Glutamatergic neuron (in vitro differentiated cells): ENCODE results near the gene SYTL1. TPM values are rescaled to one million over a fixed set of nuclear protein-coding genes. Genes with fewer than 3 reads are reported as not detected.

Experiments
- DNase-seq: peaks from one replicate; pipeline ENCODE4 v3.0.0; 2022
- H3K27ac Mint-ChIP-seq: one replicate; pipeline ENCODE4 v1.8.0; 2020; ENCODE audit warnings: mild to moderate bottlenecking, mixed read lengths, inconsistent platforms; ENCODE audit not compliant: unreplicated experiment
- H3K27me3 Mint-ChIP-seq: one replicate; pipeline ENCODE4 v1.8.0; 2020; ENCODE audit warnings: mild to moderate bottlenecking, moderate library complexity, mixed read lengths, inconsistent platforms; ENCODE audit not compliant: unreplicated experiment
- H3K36me3 Mint-ChIP-seq: one replicate; pipeline ENCODE4 v1.8.0; 2020; ENCODE audit warnings: mild to moderate bottlenecking, mixed read lengths, inconsistent platforms; ENCODE audit not compliant: unreplicated experiment
- H3K4me1 Mint-ChIP-seq: one replicate; pipeline ENCODE4 v1.8.0; 2020; ENCODE audit warnings: mild to moderate bottlenecking, low read depth, mixed read lengths, inconsistent platforms; ENCODE audit not compliant: unreplicated experiment
- H3K4me3 Mint-ChIP-seq: one replicate; pipeline ENCODE4 v1.8.0; 2020; ENCODE audit warnings: mild to moderate bottlenecking, mixed read lengths, inconsistent platforms; ENCODE audit not compliant: unreplicated experiment
- H3K9me3 Mint-ChIP-seq: one replicate; pipeline ENCODE4 v1.8.0; 2020; ENCODE audit warnings: mild to moderate bottlenecking, moderate library complexity, mixed read lengths, inconsistent platforms; ENCODE audit not compliant: unreplicated experiment
- total RNA-seq: library from RNA; stranded (reverse); fragmentation: NEBNext Ultra II Directional; extraction: Animal tissue kit (Norgen Biotek cat#: 25700); gene quantifications from one replicate; pipeline ENCODE4 v1.2.1, GENCODE V29; 2021; ENCODE audit not compliant: unreplicated experiment
- TF ChIP-seq, protein P1 (sequence below): fragments of 200-600 bp; sonication (generic); IDR thresholded peaks from one replicate; pipeline ENCODE4 v1.5.0; 2021; ENCODE audit not compliant: partially characterized antibody, unreplicated experiment

Gene SYTL1
- total RNA-seq, 1 donor from 2014 or later: 3.2 TPM

DNA sequence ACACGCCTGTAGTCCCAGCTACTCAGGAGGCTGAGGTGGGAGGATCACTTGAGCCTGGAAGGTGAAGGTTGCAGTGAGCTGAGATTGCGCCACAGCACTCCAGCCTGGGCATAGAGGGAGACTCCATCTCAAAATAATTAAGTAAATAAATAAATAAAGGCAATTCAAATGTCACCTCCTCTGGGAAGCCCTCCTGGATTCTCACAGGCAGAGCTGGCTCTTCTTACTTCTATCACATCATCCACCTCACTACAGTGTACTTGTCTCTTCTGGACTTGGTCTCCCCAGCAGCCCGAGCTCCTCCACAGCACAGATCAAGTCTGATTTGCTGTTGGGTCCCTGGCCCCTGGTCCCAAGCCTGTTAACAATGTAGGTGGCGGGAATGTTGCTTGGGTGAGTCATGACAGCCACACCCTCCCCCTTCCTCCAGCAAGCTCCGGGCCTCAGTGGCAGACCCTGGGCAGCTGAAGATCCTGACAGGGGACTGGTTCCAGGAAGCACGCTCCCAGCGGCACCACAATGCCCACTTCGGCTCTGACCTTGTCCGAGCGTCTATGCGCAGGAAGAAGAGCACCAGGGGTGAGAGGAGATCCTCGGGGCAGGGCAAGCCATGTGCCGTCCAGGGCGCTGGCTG, 5.3 kb downstream of the SYTL1 start:
- no peak for DNase-seq
- TF ChIP-seq, protein P1, sequence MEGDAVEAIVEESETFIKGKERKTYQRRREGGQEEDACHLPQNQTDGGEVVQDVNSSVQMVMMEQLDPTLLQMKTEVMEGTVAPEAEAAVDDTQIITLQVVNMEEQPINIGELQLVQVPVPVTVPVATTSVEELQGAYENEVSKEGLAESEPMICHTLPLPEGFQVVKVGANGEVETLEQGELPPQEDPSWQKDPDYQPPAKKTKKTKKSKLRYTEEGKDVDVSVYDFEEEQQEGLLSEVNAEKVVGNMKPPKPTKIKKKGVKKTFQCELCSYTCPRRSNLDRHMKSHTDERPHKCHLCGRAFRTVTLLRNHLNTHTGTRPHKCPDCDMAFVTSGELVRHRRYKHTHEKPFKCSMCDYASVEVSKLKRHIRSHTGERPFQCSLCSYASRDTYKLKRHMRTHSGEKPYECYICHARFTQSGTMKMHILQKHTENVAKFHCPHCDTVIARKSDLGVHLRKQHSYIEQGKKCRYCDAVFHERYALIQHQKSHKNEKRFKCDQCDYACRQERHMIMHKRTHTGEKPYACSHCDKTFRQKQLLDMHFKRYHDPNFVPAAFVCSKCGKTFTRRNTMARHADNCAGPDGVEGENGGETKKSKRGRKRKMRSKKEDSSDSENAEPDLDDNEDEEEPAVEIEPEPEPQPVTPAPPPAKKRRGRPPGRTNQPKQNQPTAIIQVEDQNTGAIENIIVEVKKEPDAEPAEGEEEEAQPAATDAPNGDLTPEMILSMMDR: no peak
- Mint-ChIP-seq H3K4me3 (no peak overlapping the region), H3K27ac (no peak overlapping the region), H3K4me1 (peaks cover 7% of the 10 kb centered on the region), H3K9me3 (peaks cover 5% of the 10 kb centered on the region), H3K27me3 (peaks cover 8% of the 10 kb centered on the region), H3K36me3 (no peaks in the 10 kb centered on the region)

DNA sequence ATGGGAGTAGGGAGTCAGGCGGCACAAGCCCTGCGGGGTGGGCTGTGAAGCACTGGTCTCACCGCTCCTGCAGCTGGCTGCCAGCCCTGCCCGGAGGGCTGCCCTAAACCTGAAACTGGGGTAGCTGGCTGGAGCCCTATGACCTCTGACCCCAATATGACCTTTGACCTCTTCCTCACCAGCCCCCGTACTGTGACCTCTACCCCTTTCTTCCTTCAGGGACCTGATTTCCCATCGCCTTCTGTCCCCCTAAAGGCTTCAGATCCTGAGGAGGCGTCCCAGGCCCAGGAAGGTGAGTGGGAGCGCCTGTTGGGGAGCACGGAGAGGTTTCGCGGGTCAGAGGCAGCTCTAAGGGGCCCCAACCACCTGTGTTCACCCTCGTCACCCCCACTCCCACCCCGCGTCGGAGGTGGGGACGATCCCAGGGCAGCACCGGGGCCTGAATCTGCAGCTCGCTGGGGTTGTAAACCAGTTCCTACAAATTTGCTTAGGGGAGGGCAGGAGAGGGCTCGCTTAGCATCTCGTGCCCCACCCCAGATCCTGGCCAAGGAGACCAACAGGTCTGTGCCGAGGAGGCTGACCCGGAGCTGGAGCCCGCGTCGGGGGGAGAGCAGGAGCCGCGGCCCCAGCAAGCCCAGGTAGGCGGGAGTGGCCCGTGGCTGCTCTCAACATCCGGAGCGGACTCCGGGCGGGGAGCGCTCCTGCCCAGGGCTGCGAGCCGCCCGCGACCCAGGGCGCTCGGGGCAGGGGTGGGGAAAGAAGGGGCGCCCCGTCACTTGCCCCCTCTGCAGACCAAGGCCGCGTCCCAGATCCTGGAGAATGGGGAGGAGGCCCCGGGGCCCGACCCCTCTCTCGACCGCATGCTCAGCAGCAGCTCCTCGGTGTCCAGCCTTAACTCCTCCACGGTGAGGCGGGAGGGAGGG, 7.3 kb downstream of the SYTL1 start:
- no peaks in the 10 kb centered on the region for H3K9me3 Mint-ChIP-seq
- H3K27me3 Mint-ChIP-seq: peaks cover 2% of the 10 kb centered on the region
- no peak overlapping the region for H3K4me3 Mint-ChIP-seq
- no peak overlapping the region for H3K27ac Mint-ChIP-seq
- peak; percentile 46 for DNase-seq
- TF ChIP-seq, protein P1: no peak
- no peaks in the 10 kb centered on the region for H3K36me3 Mint-ChIP-seq
- no peaks in the 10 kb centered on the region for H3K4me1 Mint-ChIP-seq

DNA sequence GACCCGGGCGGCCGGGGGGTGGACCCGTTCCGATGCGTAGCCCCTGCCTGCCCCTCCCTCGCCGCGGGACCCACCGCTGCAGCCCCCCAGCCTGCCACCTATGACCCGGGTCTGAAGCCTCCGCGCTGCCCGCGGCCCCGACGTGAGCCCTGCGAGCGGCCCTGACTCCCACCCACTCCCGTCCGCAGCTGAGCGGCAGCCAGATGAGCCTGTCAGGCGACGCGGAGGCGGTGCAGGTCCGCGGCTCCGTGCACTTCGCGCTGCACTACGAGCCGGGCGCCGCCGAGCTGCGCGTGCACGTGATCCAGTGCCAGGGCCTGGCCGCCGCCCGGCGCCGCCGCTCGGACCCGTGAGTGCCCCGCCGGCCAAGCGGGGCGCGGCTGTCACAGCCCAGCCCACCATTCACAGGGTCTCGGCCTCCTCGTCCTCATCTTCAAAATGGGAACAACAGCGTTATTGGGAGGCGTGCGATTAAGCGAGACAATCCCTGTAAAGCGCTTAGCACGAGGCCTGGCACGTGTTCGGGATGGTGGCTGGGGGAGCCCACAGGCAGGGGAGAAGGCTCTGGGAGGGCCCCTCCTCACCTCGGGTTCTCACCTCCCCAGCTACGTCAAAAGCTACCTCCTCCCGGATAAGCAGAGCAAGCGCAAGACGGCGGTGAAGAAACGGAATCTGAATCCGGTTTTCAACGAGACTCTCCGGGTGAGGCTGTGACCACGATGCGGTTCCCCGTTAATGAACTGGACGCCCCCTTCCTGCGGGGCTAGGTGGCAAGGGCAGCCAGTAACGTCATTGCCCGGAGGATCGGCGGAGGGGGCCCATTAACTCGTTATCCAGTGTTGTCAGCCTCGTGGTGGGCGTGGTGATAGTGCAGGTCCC, 8.2 kb downstream of the SYTL1 start:
- H3K36me3 Mint-ChIP-seq: no peaks in the 10 kb centered on the region
- TF ChIP-seq, protein P1: no peak
- H3K27me3 Mint-ChIP-seq: peaks cover 2% of the 10 kb centered on the region
- peak overlapping the region; percentile 57 for H3K4me3 Mint-ChIP-seq
- H3K27ac Mint-ChIP-seq: no peak overlapping the region
- no peaks in the 10 kb centered on the region for H3K9me3 Mint-ChIP-seq
- DNase-seq: peak; percentile 71
- no peaks in the 10 kb centered on the region for H3K4me1 Mint-ChIP-seq

DNA sequence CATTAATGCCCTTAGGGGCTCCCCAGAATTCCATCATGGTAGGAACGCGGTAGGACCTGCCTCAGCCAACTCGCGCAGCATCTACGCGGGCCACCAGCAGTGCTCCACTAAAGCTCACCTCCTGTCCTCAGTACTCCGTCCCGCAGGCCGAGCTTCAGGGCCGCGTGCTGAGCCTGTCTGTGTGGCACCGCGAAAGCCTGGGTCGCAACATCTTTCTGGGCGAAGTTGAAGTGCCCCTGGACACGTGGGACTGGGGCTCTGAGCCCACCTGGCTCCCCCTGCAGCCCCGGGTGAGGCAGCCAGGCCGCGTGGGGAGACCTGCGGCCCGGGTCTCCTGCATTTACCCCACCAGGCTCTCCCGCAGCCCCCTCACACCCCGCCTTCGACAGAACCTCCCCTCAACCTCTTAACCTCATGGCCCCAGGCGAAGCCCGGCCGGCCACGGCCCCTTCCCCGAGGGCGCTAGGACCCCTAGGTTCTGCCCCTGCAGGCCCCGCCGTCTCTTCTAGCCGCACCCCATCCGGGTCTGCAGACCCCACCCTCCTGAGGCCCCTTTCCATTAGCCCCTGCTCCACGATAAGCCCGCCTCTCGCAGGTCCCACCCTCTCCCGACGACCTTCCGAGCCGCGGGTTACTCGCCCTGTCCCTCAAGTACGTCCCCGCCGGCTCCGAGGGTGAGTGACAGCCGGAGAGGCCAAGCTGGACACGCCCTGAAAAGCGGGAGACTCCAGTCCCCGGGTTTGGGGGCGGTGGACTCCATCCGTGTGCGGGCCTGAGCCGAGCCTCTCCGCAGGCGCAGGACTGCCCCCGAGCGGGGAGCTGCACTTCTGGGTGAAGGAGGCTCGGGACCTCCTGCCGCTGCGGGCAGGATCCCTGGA, 9.1 kb downstream of the SYTL1 start:
- DNase-seq: peak; percentile 82
- Mint-ChIP-seq H3K36me3 (no peaks in the 10 kb centered on the region), H3K27ac (no peak overlapping the region), H3K4me1 (no peaks in the 10 kb centered on the region), H3K27me3 (peaks cover 2% of the 10 kb centered on the region), H3K4me3 (peak overlapping the region; percentile 57), H3K9me3 (no peaks in the 10 kb centered on the region)
- TF ChIP-seq, protein P1: no peak
